ENCODE data around the gene ADAMTS2.

ADAMTS2 gene

GRCh38 chr5:179226696-179227095 lies 118.6 kb downstream of the ADAMTS2 start:
- TF ChIP-seq ZBTB7A (IDR thresholded peaks at IDR 0.05; ENCODE audit: low read depth): no peak
- TF ChIP-seq, protein P1, sequence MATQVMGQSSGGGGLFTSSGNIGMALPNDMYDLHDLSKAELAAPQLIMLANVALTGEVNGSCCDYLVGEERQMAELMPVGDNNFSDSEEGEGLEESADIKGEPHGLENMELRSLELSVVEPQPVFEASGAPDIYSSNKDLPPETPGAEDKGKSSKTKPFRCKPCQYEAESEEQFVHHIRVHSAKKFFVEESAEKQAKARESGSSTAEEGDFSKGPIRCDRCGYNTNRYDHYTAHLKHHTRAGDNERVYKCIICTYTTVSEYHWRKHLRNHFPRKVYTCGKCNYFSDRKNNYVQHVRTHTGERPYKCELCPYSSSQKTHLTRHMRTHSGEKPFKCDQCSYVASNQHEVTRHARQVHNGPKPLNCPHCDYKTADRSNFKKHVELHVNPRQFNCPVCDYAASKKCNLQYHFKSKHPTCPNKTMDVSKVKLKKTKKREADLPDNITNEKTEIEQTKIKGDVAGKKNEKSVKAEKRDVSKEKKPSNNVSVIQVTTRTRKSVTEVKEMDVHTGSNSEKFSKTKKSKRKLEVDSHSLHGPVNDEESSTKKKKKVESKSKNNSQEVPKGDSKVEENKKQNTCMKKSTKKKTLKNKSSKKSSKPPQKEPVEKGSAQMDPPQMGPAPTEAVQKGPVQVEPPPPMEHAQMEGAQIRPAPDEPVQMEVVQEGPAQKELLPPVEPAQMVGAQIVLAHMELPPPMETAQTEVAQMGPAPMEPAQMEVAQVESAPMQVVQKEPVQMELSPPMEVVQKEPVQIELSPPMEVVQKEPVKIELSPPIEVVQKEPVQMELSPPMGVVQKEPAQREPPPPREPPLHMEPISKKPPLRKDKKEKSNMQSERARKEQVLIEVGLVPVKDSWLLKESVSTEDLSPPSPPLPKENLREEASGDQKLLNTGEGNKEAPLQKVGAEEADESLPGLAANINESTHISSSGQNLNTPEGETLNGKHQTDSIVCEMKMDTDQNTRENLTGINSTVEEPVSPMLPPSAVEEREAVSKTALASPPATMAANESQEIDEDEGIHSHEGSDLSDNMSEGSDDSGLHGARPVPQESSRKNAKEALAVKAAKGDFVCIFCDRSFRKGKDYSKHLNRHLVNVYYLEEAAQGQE (IDR thresholded peaks at IDR 0.05; ENCODE audit: low read depth): no peak
- TF ChIP-seq CREB1 (IDR thresholded peaks at IDR 0.05; ENCODE audit: low read depth): no peak
- TF ChIP-seq, protein P2, sequence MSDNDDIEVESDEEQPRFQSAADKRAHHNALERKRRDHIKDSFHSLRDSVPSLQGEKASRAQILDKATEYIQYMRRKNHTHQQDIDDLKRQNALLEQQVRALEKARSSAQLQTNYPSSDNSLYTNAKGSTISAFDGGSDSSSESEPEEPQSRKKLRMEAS (IDR thresholded peaks at IDR 0.05): no peak
- TF ChIP-seq EGR1 (IDR thresholded peaks at IDR 0.05): no peak
- TF ChIP-seq FOXM1 (IDR thresholded peaks at IDR 0.05; ENCODE audit: borderline replicate concordance, low read depth): no peak
- no peak for TF ChIP-seq EP300 (IDR thresholded peaks at IDR 0.05; ENCODE audit: borderline replicate concordance)
- TF ChIP-seq CEBPB (IDR thresholded peaks at IDR 0.05): no peak
- no peak for TF ChIP-seq TEAD4 (IDR thresholded peaks at IDR 0.05)
- no peak for TF ChIP-seq NFIC (IDR thresholded peaks at IDR 0.05)
- TF ChIP-seq, protein P3, sequence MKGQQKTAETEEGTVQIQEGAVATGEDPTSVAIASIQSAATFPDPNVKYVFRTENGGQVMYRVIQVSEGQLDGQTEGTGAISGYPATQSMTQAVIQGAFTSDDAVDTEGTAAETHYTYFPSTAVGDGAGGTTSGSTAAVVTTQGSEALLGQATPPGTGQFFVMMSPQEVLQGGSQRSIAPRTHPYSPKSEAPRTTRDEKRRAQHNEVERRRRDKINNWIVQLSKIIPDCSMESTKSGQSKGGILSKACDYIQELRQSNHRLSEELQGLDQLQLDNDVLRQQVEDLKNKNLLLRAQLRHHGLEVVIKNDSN (IDR thresholded peaks at IDR 0.05): no peak
- no peak for TF ChIP-seq YY1 (IDR thresholded peaks at IDR 0.05; ENCODE audit: low read depth)
- TF ChIP-seq TAF1 (IDR thresholded peaks at IDR 0.05; ENCODE audit: low read depth): no peak
- TF ChIP-seq TCF12 (IDR thresholded peaks at IDR 0.05; ENCODE audit: low read depth): no peak
- no peak for TF ChIP-seq RAD21 (IDR thresholded peaks at IDR 0.05; ENCODE audit: low read depth)

- TF ChIP-seq EP300 (IDR thresholded peaks at IDR 0.05; ENCODE audit: borderline replicate concordance): no peak
- TF ChIP-seq CEBPB (IDR thresholded peaks at IDR 0.05): no peak
- TF ChIP-seq, protein P3 (IDR thresholded peaks at IDR 0.05): no peak
- TF ChIP-seq FOXM1 (IDR thresholded peaks at IDR 0.05; ENCODE audit: borderline replicate concordance, low read depth): no peak
- TF ChIP-seq TCF12 (IDR thresholded peaks at IDR 0.05; ENCODE audit: low read depth): no peak
- no peak for TF ChIP-seq RAD21 (IDR thresholded peaks at IDR 0.05; ENCODE audit: low read depth)
- TF ChIP-seq ZBTB7A (IDR thresholded peaks at IDR 0.05; ENCODE audit: low read depth): no peak
- TF ChIP-seq NFIC (IDR thresholded peaks at IDR 0.05): no peak
- TF ChIP-seq EGR1 (IDR thresholded peaks at IDR 0.05): no peak
- TF ChIP-seq YY1 (IDR thresholded peaks at IDR 0.05; ENCODE audit: low read depth): no peak
- TF ChIP-seq TAF1 (IDR thresholded peaks at IDR 0.05; ENCODE audit: low read depth): no peak
- no peak for TF ChIP-seq CREB1 (IDR thresholded peaks at IDR 0.05; ENCODE audit: low read depth)
- TF ChIP-seq, protein P2 (IDR thresholded peaks at IDR 0.05): no peak
- TF ChIP-seq TEAD4 (IDR thresholded peaks at IDR 0.05): no peak
- TF ChIP-seq, protein P1 (IDR thresholded peaks at IDR 0.05; ENCODE audit: low read depth): no peak
These were observed 119.9 kb downstream of the ADAMTS2 start for GRCh38 chr5:179225387-179225786.

DNA sequence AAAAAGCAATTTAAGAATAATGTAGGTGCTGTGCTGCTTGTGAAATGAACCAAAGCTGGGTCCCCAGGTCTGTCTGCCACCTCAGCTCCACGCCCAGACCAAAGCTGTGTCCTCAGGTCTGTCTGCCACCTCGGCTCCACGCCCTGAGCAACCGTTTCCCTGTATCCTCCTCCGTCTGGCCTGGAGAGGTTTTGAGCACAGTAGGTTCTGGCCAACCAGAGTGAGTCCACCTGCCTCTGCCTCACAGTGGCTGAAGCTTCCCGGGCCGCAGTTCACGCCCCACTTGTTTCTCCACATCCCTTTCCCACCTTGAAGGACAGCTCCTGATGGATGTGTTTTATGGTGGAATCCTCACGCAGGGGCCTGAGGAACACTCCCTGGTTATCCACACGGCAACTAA lies 120.5 kb downstream of the ADAMTS2 start:
- TF ChIP-seq TAF1 (IDR thresholded peaks at IDR 0.05; ENCODE audit: low read depth) (no peak), EP300 (IDR thresholded peaks at IDR 0.05; ENCODE audit: borderline replicate concordance) (no peak), YY1 (IDR thresholded peaks at IDR 0.05; ENCODE audit: low read depth) (no peak), RAD21 (IDR thresholded peaks at IDR 0.05; ENCODE audit: low read depth) (no peak), EGR1 (IDR thresholded peaks at IDR 0.05) (no peak), ZBTB7A (IDR thresholded peaks at IDR 0.05; ENCODE audit: low read depth) (no peak), CREB1 (IDR thresholded peaks at IDR 0.05; ENCODE audit: low read depth) (no peak), TCF12 (IDR thresholded peaks at IDR 0.05; ENCODE audit: low read depth) (no peak), NFIC (IDR thresholded peaks at IDR 0.05) (no peak), TEAD4 (IDR thresholded peaks at IDR 0.05) (no peak)
- TF ChIP-seq, protein P1 (IDR thresholded peaks at IDR 0.05; ENCODE audit: low read depth): no peak
- TF ChIP-seq, protein P3 (IDR thresholded peaks at IDR 0.05): no peak
- TF ChIP-seq, protein P2 (IDR thresholded peaks at IDR 0.05): no peak
